Measurements from ENCODE around the gene KRT83.

- TF ChIP-seq EZH2phosphoT487 (IDR thresholded peaks at IDR 0.05; ENCODE audit: borderline replicate concordance, low read length) = no peak
- TF ChIP-seq CTCF (IDR thresholded peaks at IDR 0.05; ENCODE audit: low read depth, low read length, poor library complexity, severe bottlenecking) = no peak
Measured at GRCh38 chr12:52316701-52317100, 4.5 kb downstream of the KRT83 start.

Data from DOHH2 (cell line).